ENCODE data around the gene IRAK4. TPM values are rescaled to one million over a fixed set of nuclear protein-coding genes. Genes with fewer than 3 reads are reported as not detected.

IRAK4 gene
- 12.6 and 13.0 TPM in 2 replicates for total RNA-seq

GRCh38 chr12:43758728-43759563, at the start of gene IRAK4, which contains the start of gene PUS7L:
IRAK4 (plus strand) TSS chr12:43758951; CDS start chr12:43768112, 9,161 bp downstream.
PUS7L (minus strand) TSS chr12:43758790; CDS start chr12:43755245, 3,545 bp downstream.

DNA sequence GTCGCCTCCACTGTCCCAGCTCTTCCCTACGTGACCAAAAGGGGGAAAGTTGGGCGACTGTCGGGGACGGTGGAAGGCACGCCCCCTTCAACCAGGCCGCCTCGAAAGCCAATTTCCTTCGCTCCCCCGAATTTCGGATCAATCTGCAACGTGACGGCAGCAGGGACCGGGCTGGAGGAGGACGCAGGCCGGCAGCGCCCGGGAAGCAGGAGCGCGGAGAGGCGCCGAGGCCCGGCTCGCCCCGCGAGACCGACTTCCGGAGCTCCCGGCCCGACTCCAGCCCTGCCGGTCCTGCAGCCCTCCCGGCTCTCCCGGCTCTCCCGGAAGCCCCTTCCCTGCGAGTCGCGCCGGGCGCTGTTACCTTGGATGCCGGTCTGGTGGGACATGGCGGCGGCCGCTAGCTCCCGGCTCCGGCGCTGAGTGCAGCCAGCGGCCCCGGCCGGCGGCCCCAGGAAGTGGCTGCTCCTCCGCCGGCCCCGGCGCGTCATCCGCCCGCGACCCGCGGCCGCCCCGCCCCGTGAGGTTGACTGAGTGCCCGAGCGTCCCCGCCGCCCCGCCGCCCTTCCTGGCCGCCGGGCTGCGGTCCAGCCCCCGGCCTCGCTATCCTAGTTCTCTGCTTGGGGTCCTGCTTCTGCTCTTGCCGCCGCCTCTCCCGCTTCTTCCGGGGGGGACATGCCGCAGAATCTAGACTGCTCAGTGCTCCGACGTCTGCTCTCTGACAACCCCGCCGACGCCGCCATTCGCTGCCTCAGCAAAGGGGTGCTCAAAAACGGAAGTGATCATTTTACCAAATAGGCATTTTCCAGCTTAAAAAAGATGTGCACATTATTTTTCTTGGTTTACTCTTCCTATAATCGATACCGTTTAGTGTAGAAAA, 47.3 kb downstream of the IRAK4 start, which contains the start of gene TWF1:
TSS of gene TWF1 (minus strand) at position 458 of the 877 bp plus-strand sequence. CDS start at position 386, 72 bp downstream.

DNA sequence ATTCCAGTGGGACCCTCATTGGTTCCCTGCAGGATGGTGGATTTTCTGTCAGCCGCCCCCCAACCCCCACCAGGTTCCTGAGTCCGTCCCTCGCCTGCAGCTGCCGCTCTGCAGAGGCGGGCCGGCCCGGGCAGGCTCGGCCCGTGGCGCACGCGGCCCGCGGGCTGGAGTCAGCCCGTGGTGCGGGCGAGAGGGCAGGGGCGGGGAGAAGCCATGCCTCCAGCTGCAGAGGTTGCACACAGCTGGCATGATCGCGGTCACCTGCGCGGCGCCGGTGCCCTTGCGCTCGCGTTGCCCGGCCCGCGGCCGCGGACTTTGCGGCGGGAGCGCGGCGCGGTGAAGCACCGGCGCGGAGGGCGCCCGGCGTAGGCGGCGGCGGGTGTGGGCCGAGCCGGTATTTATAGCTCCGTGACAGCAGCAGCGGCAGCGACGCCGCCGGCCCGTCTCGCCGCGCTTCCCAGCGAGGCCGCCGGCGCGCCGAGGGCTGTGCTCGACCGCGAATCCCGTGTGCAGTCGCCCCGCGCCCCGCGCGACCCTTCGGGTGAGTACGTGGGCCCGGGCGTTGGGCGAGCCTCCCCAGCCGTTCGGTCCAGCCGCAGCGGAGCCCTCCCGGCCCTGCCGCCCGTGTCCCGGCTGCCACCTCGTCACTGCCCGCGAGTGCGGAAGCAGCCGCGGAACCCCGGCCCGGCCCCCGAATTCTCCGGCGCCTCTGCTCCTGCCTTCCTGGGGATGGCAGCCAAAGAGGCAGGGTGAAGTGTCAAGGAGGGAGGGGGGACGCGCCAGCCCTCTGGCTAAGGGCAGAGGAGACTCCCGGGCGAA, 77.1 kb downstream of the IRAK4 start, which contains the start of gene TMEM117:
TSS of gene TMEM117 (plus strand) at position 426 of the 819 bp plus-strand sequence.

Other genes with a start within 250 kb of the IRAK4 start
- gene ADAMTS20, start 206.7 kb upstream of the IRAK4 start, total RNA-seq, result not detected in 2 replicates
- gene PUS7L, start 161 bp upstream of the IRAK4 start, total RNA-seq, result 9.2 and 13.6 TPM in 2 replicates
- gene TWF1, start 47.4 kb downstream of the IRAK4 start, total RNA-seq, result 87.7 and 112 TPM in 2 replicates
- 4.5 and 6.2 TPM in 2 replicates for gene TMEM117, start 77.1 kb downstream of the IRAK4 start, total RNA-seq

All from cardiac atrium fibroblast (primary cell).